HuH-7 (cell line): ENCODE measurements around the gene CDHR1.

ENCODE experiments used
- DNase-seq: peaks from one replicate; pipeline ENCODE4 v3.0.0; 2011; ENCODE audit warnings: low spot score

CDHR1 gene

GRCh38 chr10:84263716-84264115, 69.4 kb downstream of the CDHR1 start:
- no peak for DNase-seq

DNA sequence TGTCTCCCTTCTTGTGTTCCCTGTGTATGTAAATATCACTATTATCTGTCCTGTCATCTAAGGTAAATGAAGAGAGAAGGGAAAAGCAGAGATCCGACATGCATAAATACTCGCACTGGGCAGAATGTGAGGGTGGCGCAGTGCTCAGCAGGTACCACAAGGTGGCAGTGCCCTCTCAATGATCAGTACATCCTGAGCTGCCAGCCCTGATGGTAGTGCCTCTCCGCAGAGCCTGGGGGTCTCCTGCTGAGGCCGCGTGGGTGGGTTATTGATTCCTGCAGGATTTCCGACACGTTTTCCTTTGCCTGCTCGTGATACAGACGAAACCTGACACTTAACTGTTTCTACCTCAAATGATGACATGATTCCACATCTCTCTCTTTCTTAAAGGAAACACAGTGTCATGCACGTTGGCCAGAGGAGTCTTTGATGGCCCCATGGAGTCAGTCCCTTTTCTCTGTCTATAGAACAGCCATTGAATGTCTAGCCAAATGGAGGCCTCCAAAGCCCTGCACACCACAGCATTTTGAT, 70.3 kb downstream of the CDHR1 start:
- peak; percentile 59 for DNase-seq

DNA sequence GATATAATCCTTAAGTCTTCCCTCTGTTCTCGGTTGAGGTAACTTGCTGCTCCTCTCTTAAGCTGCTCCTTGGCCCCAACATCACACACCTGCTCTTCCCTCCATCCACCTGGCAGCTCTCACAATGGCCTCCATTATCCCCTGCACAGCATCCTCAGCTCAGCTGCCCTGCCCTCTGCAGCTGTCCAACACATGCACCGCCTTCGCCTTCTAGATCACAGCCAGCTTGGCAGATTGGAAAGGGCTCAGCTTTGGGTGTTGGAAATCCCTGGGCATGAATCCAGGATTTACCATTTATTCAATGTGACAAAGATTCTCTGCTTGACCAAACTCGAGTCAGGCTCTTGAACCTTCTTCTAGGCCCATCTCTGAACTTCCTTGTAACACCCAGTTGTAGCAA, 71.1 kb downstream of the CDHR1 start:
- no peak for DNase-seq

- peak; percentile 39 for DNase-seq
Measured at GRCh38 chr10:84267503-84268126, 73.3 kb downstream of the CDHR1 start.

- no peak for DNase-seq
Measured at GRCh38 chr10:84269162-84269561, 74.8 kb downstream of the CDHR1 start.
